ENCODE data around the gene BRD4.

Gene BRD4

DNA sequence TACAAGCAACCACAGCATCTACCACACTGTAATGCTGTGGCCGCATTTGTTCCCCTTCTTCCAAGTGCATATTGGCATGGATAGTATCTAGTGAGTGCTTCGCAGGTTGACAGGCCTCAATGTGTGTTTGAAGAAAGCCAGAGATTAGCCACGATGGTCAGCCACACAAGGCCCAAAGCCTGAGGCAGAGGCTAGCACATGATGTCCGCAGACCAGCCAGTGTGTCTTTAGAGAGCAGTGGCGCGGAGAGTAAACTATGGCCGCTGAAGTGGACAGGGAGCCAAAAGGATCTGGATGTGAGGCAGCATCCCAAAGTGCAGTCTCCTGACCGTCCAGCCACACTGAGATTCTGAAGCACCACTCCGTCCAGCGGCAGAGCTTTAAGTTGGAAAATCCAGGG is 36.0 kb downstream of the BRD4 start:
- in situ Hi-C loops (cut with HindIII; ENCODE audit: low pct_ligation_motif_present, low pct_unique_long_range_greater_than_20kb, low sequenced_read_pairs): no loop called here
- no peak for DNase-seq

GRCh38 chr19:15294561-15294990 is 37.8 kb downstream of the BRD4 start:
- DNase-seq: no peak
- in situ Hi-C loops (cut with HindIII; ENCODE audit: low pct_ligation_motif_present, low pct_unique_long_range_greater_than_20kb, low sequenced_read_pairs): no loop called here

DNA sequence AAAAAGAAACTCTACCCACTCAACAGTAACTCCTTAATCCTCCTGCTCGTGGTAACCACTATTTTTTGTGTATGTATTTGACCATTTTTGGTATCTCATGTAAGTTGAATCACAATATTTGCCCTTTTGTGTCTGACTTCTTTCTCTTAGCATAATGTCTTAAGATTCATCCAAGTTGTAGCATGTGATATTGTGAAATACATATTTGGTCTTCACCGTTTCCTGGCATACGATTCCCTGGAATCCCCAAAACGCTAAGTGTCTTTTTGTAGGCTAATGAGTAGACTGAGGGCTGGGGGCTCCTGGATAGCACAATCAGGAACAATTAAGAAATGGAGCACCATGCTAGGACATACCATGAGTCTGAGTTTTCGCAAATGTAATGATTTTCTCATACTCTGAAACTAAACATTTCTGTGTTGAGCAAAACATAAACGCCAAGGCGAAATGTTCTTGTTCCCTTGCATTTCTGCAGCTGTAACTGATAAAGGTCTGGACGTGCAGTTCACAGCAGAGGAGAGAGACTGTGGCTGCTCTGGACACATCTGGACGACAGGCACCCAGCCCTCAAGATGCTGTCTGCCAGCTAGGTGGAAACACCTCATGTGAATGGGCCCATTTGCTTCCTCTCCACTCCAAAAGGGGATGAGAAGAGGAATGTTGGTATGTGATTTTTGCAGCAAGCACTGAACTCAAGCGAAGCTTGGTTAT is 38.4 kb downstream of the BRD4 start:
- in situ Hi-C loops (cut with HindIII; ENCODE audit: low pct_ligation_motif_present, low pct_unique_long_range_greater_than_20kb, low sequenced_read_pairs): no loop called here
- DNase-seq: no peak

- DNase-seq: no peak
- in situ Hi-C loops (cut with HindIII; ENCODE audit: low pct_ligation_motif_present, low pct_unique_long_range_greater_than_20kb, low sequenced_read_pairs): no loop called here
Measured at GRCh38 chr19:15292847-15293582, 39.3 kb downstream of the BRD4 start.

GRCh38 chr19:15292140-15292539 is 40.2 kb downstream of the BRD4 start:
- in situ Hi-C loops (cut with HindIII; ENCODE audit: low pct_ligation_motif_present, low pct_unique_long_range_greater_than_20kb, low sequenced_read_pairs): no loop called here

DNA sequence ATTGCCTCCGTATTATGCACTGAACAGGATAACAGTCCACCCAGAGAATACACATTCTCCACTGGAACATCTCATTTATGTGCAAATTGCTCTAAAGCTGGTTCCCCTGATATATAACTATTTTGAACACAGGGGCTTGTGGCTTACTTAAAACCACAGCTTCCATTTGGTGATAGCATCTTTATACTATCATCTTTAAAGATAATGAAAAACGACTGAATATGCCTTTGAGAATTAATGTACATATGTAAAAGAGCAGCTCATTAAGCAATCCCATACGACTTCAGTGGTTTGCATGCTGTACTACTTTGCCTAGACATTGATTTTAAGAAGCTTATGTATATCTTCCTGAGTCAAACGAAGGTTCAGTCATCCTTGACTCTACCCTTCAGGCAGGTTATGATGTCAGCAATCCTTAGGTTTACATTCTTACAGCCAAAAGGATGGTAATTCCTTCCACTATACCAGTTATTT is 40.8 kb downstream of the BRD4 start:
- DNase-seq: no peak

More at GRCh38 chr19:15292140-15292539, 40.2 kb downstream of the BRD4 start:
- DNase-seq: no peak

DNA sequence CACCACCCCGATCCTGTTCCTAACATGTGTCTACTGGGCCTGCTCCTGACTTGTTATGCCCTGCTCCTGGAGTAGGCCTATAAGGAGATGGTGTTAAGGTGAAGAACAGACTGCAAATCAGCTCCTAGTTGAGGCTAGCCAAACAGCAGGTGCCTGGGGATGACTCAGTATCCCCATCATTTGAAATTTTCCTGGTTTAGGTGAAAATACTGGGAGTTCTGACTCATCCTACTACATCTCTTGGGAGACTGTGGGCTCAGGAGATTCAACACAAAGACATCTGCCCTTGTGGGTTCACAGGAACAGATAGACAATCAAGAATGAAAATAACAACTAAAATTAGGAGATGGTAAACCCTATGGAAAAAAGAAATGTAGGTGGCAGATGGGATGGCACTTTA is 41.2 kb downstream of the BRD4 start:
- in situ Hi-C loops (cut with HindIII; ENCODE audit: low pct_ligation_motif_present, low pct_unique_long_range_greater_than_20kb, low sequenced_read_pairs): no loop called here

More for the DNA sequence above, 40.8 kb downstream of the BRD4 start:
- in situ Hi-C loops (cut with HindIII; ENCODE audit: low pct_ligation_motif_present, low pct_unique_long_range_greater_than_20kb, low sequenced_read_pairs): no loop called here

DNA sequence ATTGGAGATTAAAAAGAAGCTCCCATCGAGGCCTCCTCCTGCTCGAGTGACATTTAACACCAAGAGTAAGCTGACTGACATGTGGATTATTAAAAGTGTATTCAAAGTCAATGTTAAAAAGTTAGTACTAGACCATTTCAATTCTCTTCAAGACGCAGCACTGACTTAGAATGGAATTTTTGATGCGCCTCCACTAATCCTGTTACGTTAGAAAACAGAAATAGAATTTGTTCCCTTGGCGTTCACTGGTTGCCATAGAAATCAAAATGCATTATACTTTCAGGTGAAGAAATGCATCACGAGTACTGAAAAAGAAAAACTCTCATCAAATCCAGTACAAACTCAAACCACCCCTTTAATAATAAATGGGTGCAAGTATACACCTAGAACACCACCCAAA is 42.2 kb downstream of the BRD4 start:
- DNase-seq: no peak
- in situ Hi-C loops (cut with HindIII; ENCODE audit: low pct_ligation_motif_present, low pct_unique_long_range_greater_than_20kb, low sequenced_read_pairs): no loop called here

More for the DNA sequence above, 41.2 kb downstream of the BRD4 start:
- peak; percentile 38 for DNase-seq

GRCh38 chr19:15289673-15290072 is 42.7 kb downstream of the BRD4 start:
- no peak for DNase-seq
- in situ Hi-C loops (cut with HindIII; ENCODE audit: low pct_ligation_motif_present, low pct_unique_long_range_greater_than_20kb, low sequenced_read_pairs): no loop called here

DNA sequence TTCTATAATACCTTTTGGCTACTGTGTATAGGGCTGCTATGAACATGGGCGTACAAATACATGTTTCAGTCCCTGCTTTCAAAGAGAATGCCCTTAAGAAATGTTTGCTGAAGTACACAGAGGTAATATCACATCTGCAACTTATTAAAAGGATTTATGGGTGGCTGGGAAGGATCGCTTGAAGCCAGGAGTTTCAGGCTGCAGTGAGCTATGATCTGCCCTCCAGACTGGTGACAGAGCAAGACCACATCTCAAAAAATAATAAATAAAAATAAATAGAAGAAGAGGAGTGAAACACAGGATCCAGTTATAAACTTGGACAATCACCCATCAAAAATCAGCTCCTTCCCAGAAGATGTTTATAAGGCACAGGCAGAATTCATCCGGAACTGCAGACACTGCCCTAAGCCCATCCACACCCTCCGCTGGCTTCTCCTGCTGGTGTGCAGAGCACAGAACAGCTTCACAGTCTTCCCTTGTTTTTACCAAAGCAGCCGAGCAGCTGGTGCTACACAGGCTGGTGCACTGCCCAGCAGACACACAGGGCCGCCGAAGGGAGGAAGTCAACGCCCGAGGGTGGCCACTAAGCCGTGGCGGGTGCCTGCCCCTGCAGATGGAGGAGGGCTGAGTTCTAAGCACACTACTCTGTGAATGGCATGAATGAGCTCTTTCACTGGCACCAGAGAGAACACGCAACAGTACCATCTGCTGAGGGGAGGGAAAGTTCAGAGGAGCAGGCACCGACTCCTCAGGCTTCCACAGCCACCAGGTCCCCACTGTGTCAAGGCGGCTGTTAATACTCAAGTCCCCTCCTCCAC is 44.0 kb downstream of the BRD4 start:
- in situ Hi-C loops (cut with HindIII; ENCODE audit: low pct_ligation_motif_present, low pct_unique_long_range_greater_than_20kb, low sequenced_read_pairs): no loop called here
- DNase-seq: no peak

DNA sequence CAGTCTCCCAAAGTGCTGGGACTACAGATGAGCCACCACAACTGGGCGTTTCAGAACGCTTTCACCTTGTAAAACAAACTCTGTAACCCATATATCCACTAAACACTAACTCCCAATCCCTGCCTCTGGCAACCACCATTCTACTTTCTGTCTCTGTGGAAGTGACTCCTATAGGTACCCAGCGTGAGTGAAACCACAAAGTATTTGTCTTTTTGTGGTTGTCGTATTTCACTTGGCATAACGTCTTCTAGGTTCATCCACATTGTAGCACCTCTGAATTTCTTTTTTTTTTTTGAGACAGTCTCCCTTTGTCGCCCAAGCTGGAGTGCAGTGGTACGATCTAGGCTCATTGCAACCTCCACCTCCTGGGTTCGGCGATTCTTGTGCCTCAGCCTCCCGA is 44.8 kb downstream of the BRD4 start:
- in situ Hi-C loops (cut with HindIII; ENCODE audit: low pct_ligation_motif_present, low pct_unique_long_range_greater_than_20kb, low sequenced_read_pairs): no loop called here
- no peak for DNase-seq

GRCh38 chr19:15286688-15287365 is 45.5 kb downstream of the BRD4 start:
- no peak for DNase-seq
- in situ Hi-C loops (cut with HindIII; ENCODE audit: low pct_ligation_motif_present, low pct_unique_long_range_greater_than_20kb, low sequenced_read_pairs): no loop called here

DNA sequence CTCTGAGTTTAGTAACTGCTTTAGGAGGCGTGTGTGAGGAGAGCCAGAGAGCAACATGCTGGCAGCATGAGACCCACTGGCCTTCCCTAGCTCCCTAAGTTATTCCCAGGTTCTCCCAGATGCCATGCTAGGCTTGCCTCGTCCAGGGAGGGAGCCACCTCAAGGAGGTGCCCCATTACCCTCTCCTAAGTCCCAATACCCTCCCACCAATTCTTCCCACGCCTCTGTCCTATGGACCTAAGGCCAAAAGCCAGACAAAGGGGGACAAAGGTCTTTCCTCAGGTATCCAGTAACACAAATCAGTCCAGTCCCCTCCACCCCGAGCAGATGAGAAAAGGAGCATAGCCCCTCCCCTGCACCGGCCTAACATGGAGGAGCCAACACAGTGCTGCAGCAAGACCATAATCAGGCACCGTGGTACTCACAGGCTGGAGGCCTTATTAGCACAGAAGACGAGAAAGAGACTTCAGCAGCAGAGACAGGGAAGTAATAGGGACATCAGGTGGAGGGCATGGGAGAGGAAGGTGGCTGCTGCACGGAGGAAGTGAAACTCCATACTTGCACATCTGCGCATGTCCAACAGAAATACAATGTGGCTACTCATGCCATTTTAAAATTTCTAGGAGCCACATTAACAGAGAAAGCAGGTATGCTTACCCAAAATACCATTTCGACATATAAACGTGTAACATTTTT is 46.3 kb downstream of the BRD4 start:
- no peak for DNase-seq
- in situ Hi-C loops (cut with HindIII; ENCODE audit: low pct_ligation_motif_present, low pct_unique_long_range_greater_than_20kb, low sequenced_read_pairs): no loop called here

GRCh38 chr19:15284896-15285295 is 47.4 kb downstream of the BRD4 start:
- in situ Hi-C loops (cut with HindIII; ENCODE audit: low pct_ligation_motif_present, low pct_unique_long_range_greater_than_20kb, low sequenced_read_pairs): no loop called here
- DNase-seq: no peak

DNA sequence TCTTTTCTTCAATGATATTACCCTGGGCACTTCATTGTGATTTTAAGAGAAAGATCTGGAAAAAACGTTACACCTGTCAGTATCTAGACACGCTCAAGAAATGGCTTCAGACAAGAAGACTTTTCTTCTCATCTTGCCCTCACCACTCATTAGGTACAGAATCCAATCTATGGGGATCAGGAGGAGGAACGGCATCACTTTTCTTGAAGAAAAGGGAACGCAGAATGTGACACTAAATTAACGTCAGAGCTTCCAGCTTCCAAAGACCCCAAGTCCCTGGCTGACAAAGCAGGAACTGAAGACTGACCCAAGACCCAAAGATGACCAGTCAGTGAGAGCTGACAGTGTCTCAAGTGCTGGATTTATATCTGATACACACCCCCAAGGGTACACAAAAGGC is 48.2 kb downstream of the BRD4 start:
- in situ Hi-C loops (cut with HindIII; ENCODE audit: low pct_ligation_motif_present, low pct_unique_long_range_greater_than_20kb, low sequenced_read_pairs): no loop called here
- DNase-seq: no peak

DNA sequence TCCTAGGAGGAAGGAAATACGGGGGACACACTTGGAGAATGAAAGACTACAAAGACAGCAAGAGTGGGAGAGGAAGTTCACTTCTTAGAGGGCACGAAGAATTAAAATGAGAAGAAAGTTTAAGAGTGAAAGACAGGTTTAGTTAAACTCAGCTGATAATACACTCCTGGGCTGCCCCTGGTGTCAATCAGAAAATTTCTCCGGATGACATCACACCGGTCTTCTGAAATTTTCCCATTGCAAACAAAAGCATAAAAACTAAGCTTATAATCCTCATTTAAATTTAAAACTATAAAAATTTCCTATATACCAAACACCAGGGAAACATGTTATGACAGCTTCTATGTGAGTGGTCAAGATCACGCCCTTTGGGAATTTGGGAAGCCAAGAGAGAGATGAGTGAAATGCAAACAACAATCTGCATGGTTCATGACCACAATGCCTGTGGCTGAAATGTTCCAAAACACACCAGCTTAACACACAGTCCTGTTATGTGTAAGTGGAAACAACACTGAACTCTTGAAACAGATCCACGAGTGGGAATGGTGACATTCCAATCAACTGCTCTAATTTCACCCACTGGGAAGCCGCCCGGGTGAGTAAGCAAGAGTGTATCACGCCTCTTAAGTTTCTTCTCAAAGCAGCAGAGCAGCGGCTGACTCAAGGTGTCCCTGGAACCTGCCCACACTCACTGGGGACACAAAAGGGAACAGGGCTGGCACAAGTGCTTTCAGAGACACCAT is 49.0 kb downstream of the BRD4 start:
- in situ Hi-C loops (cut with HindIII; ENCODE audit: low pct_ligation_motif_present, low pct_unique_long_range_greater_than_20kb, low sequenced_read_pairs): no loop called here
- DNase-seq: no peak

DNA sequence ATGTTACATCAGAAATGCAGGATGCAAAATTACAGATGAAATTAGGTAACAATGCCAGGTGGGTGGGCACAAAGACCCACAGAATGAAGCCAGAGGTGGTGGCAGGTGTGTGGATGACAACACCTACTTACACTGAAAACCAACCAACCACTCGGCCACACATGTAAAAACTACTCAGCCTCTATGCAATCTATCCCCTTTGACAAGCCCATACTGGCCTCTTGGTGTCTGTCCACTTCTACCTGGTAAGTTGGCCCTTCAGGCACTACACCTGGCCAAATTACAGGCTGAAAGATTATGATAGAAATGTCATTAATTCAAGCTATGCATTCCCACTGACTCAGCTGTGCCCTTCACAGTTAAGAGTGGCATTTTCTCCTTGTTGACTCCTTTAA is 50.0 kb downstream of the BRD4 start:
- no peak for DNase-seq
- in situ Hi-C loops (cut with HindIII; ENCODE audit: low pct_ligation_motif_present, low pct_unique_long_range_greater_than_20kb, low sequenced_read_pairs): no loop called here
